Epithelial cell of proximal tubule (primary cell): ENCODE results near the gene SAP130. TPM values are rescaled to one million over a fixed set of nuclear protein-coding genes. Genes with fewer than 3 reads are reported as not detected.

ENCODE experiments used
- DNase-seq: peaks from one replicate; pipeline ENCODE4 v3.0.0-alpha.2; 2011; ENCODE audit warnings: low read depth
- H3K4me3 ChIP-seq: 2 replicates; pipeline ENCODE4 v1.5.1; 2011; ENCODE audit warnings: low read depth, mild to moderate bottlenecking, low read length
- CTCF ChIP-seq: conservative IDR thresholded peaks from 2 replicates; pipeline ENCODE4 v1.5.1; 2012; ENCODE audit warnings: low read depth, mild to moderate bottlenecking, low read length
- total RNA-seq: library from RNA; depleted of rRNA; stranded (reverse); fragments of >200 nt; gene quantifications from 2 replicates; pipeline ENCODE4 v1.2.3, GENCODE V29; 2015

The SAP130 gene
- total RNA-seq, 1 donor from 2014 or later: 10.8 TPM

- no peak overlapping the region for H3K4me3 ChIP-seq
- no peak for TF ChIP-seq CTCF
- no peak for DNase-seq
Measured at GRCh38 chr2:127906206-127906926, 121.5 kb downstream of the SAP130 start.

GRCh38 chr2:127901339-127902056 lies 126.4 kb downstream of the SAP130 start:
- no peak for DNase-seq
- TF ChIP-seq CTCF: no peak
- no peak overlapping the region for H3K4me3 ChIP-seq

- DNase-seq: no peak
- TF ChIP-seq CTCF: no peak
- no peak overlapping the region for H3K4me3 ChIP-seq
Measured at GRCh38 chr2:127897531-127898211, 130.2 kb downstream of the SAP130 start.

- peak; percentile 20 for DNase-seq
- H3K4me3 ChIP-seq: no peak overlapping the region
- no peak for TF ChIP-seq CTCF
Measured at GRCh38 chr2:127893494-127893893, 134.4 kb downstream of the SAP130 start.

DNA sequence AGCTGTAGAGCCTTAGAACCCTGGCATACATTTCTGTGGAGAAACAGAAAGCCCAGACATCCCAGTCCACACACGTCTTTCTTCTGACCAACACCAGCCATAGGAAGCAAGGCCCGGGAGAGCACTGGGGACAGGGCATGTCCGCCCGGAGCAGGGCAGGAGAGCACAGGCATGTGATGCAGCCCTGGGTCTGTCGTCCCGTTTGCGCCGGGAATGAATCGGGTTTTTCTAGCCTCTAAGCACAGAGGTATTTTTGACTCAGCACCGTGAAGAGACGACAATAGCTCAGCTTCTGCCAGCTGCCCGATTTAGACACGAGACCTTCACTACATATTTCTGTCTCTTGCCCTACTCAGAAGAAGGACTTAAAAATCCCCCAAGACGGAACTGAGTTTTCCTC lies 134.8 kb downstream of the SAP130 start:
- no peak for TF ChIP-seq CTCF
- H3K4me3 ChIP-seq: no peak overlapping the region
- DNase-seq: no peak

- TF ChIP-seq CTCF: no peak
- no peak overlapping the region for H3K4me3 ChIP-seq
- DNase-seq: no peak
Measured at GRCh38 chr2:127891811-127892210, 136.0 kb downstream of the SAP130 start.

Other genes with a start within 250 kb of the SAP130 start
- gene WDR33, start 216.9 kb downstream of the SAP130 start, total RNA-seq: 12.3 and 21.2 TPM in 2 replicates
- gene POLR2D, start 169.9 kb downstream of the SAP130 start, total RNA-seq: 19.7 and 25.1 TPM in 2 replicates
- gene AMMECR1L, start 142.1 kb downstream of the SAP130 start, total RNA-seq: 10.7 and 14.0 TPM in 2 replicates
- 31.2 and 43.2 TPM in 2 replicates for gene UGGT1, start 63.1 kb upstream of the SAP130 start, total RNA-seq